ENCODE results near the gene CELSR2. TPM values are rescaled to one million over a fixed set of nuclear protein-coding genes. Genes with fewer than 3 reads are reported as not detected.
"Not testable (repeated sequence)": the region's sequence is repeated elsewhere in the genome, so short reads cannot be mapped to it uniquely, and the experiment has no call there.

Gene CELSR2
- polyA plus RNA-seq, 1 donor from 2014 or later, result 0.15 TPM

DNA sequence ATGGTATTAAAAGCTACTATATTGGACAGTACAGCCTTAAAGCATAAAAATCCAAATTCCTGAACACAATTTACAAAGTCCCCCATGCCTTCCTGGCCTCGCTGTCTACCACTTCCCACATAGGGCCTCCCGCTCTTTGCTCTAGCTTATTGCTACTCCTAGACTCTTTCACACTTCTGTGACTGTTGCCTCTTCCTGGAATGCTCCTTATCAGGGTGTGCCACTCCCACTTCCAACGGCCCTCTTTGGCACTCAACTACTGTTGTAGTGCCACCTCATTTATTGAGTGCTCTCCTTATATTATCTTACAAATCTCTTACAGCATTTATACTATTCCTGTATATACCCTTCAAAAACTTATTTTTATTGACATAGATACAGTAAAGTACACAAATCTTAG lies 30.8 kb upstream of the CELSR2 start:
- H3K4me3 Mint-ChIP-seq, result peak overlapping the region in 2 of 4 donors; percentile 6 to 85
- no peaks in the 10 kb centered on the region for H3K9me3 Mint-ChIP-seq
- no peaks in the 10 kb centered on the region for H3K27me3 Mint-ChIP-seq
- no peak overlapping the region for H3K27ac Mint-ChIP-seq
- H3K36me3 Mint-ChIP-seq, result peaks cover 8% of the 10 kb centered on the region
- H3K4me1 Mint-ChIP-seq, result peaks cover 28 to 45% (median 42%) of the 10 kb centered on the region in 3 donors

DNA sequence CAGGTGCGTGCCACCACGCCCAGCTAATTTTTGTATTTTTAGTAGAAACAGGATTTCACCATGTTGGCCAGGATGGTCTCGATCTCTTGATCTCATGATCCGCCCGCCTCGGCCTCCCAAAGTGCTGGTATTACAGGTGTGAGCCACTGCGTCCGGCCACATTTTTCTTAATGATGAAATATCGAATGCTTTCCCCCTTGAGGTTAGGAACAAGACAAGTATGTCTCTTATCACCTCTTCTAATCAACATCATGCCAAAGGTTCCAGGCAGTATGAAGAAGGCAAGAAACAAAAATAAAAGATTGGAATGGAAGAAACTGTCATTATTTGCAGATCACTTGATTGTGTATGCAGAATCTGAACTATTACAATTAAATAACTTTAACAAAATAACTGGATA lies 28.1 kb upstream of the CELSR2 start:
- H3K27ac Mint-ChIP-seq, H3K4me3 Mint-ChIP-seq, H3K9me3 Mint-ChIP-seq, H3K36me3 Mint-ChIP-seq, H3K27me3 Mint-ChIP-seq: not testable (repeated sequence)
- peaks cover 11 to 33% (median 33%) of the 10 kb centered on the region in 3 donors for H3K4me1 Mint-ChIP-seq

GRCh38 chr1:109225308-109225707 lies 24.0 kb upstream of the CELSR2 start:
- Mint-ChIP-seq H3K4me3 (no peak overlapping the region), H3K27ac (no peak overlapping the region), H3K9me3 (no peaks in the 10 kb centered on the region), H3K27me3 (no peaks in the 10 kb centered on the region), H3K36me3 (peaks cover 5% of the 10 kb centered on the region), H3K4me1 (peaks cover 9 to 22% (median 20%) of the 10 kb centered on the region in 3 donors)

- Mint-ChIP-seq H3K27me3 (no peaks in the 10 kb centered on the region), H3K27ac (peak overlapping the region in 1 of 3 donors; percentile 43), H3K9me3 (no peaks in the 10 kb centered on the region), H3K36me3 (peaks cover 7% of the 10 kb centered on the region), H3K4me3 (no peak overlapping the region), H3K4me1 (peaks cover 9 to 20% (median 17%) of the 10 kb centered on the region in 3 donors)
These were observed 23.5 kb upstream of the CELSR2 start for GRCh38 chr1:109225711-109226445.

DNA sequence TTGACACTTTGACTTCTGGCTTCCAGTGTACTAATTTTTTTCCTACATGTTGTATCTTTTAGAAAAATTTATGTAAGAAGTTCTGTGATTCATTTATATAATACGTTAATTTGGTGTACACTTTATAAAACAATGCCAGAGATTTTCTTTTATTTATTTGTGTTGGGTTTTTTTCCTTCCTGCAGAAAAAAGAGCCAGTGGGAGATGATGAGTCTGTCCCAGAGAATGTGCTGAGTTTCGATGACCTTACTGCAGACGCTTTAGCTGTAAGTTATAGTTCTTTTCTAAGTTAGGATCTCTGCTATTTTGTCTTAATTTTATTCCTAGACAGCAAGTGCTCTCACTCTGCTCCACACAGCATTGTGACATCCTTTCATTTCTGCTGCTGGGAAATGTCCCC lies 21.2 kb upstream of the CELSR2 start:
- H3K9me3 Mint-ChIP-seq, result no peaks in the 10 kb centered on the region
- peaks cover 6% of the 10 kb centered on the region for H3K36me3 Mint-ChIP-seq
- no peaks in the 10 kb centered on the region for H3K27me3 Mint-ChIP-seq
- H3K4me1 Mint-ChIP-seq, result peaks cover 5 to 12% (median 8%) of the 10 kb centered on the region in 3 donors
- H3K27ac Mint-ChIP-seq, result no peak overlapping the region
- H3K4me3 Mint-ChIP-seq, result no peak overlapping the region

DNA sequence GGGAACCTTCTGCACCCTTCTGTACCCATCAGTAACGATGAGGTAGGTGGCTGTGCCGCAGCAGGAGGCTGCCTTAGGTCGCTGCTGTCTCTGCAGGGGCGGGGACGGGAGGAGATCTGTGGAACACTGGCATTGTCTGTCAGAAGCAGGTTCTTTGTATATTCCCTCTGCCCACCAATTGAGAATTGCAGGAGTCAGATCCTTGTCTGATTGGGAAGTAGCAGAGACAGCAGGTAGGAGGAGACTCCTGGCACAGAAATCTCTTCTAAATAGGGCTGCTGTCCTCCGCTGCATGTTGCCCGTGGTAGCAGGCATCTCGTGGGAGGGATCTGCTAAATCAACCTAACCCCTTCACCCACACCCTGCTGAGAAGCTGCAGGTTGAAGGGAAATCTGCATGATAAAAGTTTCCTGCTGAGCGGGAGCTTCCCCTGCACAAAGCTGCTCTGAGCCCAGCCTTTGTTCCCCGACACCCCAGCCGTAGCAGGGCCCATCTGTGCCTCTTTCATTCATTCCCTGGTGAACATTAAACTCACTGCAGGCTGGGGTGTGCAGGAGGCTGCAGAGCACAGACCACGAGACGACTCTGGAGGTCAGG lies 19.7 kb upstream of the CELSR2 start:
- no peaks in the 10 kb centered on the region for H3K9me3 Mint-ChIP-seq
- no peak overlapping the region for H3K27ac Mint-ChIP-seq
- no peaks in the 10 kb centered on the region for H3K27me3 Mint-ChIP-seq
- H3K4me3 Mint-ChIP-seq, result peak overlapping the region in 1 of 4 donors; percentile 17
- peaks cover 6% of the 10 kb centered on the region for H3K36me3 Mint-ChIP-seq
- peaks cover 5 to 8% (median 6%) of the 10 kb centered on the region in 3 donors for H3K4me1 Mint-ChIP-seq

DNA sequence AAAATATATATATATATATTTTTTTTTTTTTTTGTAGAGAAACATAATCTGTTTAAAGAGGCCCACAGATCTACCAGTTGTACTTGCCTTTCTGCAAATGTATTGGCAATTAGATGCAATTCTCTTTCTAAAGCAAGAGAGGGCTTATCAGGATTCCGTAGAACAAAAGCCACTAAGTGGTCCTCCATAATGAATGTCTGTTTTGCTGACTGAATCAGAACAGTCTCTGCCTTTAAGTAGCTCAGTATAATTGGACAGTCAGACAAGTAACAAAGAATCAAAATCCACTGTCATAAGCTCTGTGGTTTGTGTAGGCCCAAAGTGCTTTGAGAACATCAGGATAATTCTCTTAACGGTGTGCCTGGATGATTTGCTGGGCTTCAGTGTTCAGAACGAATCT lies 18.3 kb upstream of the CELSR2 start:
- peaks cover 0 to 7% (median 0%) of the 10 kb centered on the region in 3 donors for H3K4me1 Mint-ChIP-seq
- H3K36me3 Mint-ChIP-seq, result peaks cover 9% of the 10 kb centered on the region
- H3K27me3 Mint-ChIP-seq, result no peaks in the 10 kb centered on the region
- no peaks in the 10 kb centered on the region for H3K9me3 Mint-ChIP-seq
- no peak overlapping the region for H3K27ac Mint-ChIP-seq
- no peak overlapping the region for H3K4me3 Mint-ChIP-seq

- H3K36me3 Mint-ChIP-seq, result peaks cover 5% of the 10 kb centered on the region
These were observed 14.2 kb upstream of the CELSR2 start for GRCh38 chr1:109235137-109235536.

GRCh38 chr1:109237512-109237911 lies 11.8 kb upstream of the CELSR2 start:
- H3K4me3 Mint-ChIP-seq, result peak overlapping the region in 1 of 4 donors; percentile 28
- H3K27ac Mint-ChIP-seq, result no peak overlapping the region
- H3K9me3 Mint-ChIP-seq, result no peaks in the 10 kb centered on the region
- peaks cover 0 to 9% (median 6%) of the 10 kb centered on the region in 3 donors for H3K4me1 Mint-ChIP-seq
- H3K36me3 Mint-ChIP-seq, result peaks cover 4% of the 10 kb centered on the region
- H3K27me3 Mint-ChIP-seq, result peaks cover 10% of the 10 kb centered on the region

More at GRCh38 chr1:109235137-109235536, 14.2 kb upstream of the CELSR2 start:
- Mint-ChIP-seq H3K4me1 (peaks cover 0 to 2% (median 0%) of the 10 kb centered on the region in 3 donors), H3K27me3 (no peaks in the 10 kb centered on the region), H3K9me3 (no peaks in the 10 kb centered on the region), H3K4me3 (no peak overlapping the region), H3K27ac (no peak overlapping the region)

DNA sequence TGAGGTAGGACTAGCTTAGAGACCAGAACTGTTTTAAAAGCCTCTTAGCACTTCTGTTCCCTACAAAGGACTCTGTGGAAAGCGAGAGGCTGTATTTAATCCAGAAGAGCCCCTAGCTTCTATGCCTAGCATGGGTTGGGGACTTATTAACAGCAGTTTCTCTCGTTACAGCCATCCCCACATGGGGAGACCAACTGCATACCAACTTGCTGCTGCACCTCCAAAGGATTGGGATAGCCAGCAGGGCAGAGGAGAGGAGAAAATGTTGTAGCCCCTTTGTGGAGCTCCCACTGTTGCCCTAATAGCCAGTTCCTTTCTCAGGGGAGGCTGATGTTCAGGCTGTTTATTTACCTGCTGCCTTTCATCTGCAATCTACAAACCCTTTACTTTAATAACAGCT lies 11.0 kb upstream of the CELSR2 start:
- H3K36me3 Mint-ChIP-seq, result peaks cover 4% of the 10 kb centered on the region
- peaks cover 0 to 9% (median 6%) of the 10 kb centered on the region in 3 donors for H3K4me1 Mint-ChIP-seq
- H3K27ac Mint-ChIP-seq, result peak overlapping the region in 2 of 3 donors; percentile 4 to 31
- H3K4me3 Mint-ChIP-seq, result no peak overlapping the region
- H3K9me3 Mint-ChIP-seq, result no peaks in the 10 kb centered on the region
- H3K27me3 Mint-ChIP-seq, result peaks cover 10% of the 10 kb centered on the region

DNA sequence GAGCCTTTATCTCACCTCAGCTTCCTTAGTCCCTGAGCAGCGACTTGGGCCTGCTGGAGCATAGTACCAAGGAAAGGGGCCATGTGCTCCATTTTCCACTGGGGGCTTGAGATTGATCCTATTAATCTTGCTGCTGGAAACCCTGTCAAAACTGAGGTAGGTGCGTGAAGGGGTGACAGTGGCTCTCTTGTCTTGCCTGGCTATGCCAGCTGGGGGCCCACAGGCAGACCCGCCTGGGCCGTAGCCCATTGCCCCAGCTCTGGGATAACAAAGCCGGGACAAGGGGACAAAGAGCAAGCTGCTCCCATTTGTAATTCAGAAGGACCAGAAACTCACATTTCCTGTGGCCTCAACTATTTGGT lies 10.3 kb upstream of the CELSR2 start:
- Mint-ChIP-seq H3K4me3 (no peak overlapping the region), H3K27ac (peak overlapping the region in 1 of 3 donors; percentile 4), H3K36me3 (peaks cover 4% of the 10 kb centered on the region), H3K4me1 (peaks cover 0 to 9% (median 6%) of the 10 kb centered on the region in 3 donors), H3K27me3 (peaks cover 11% of the 10 kb centered on the region), H3K9me3 (no peaks in the 10 kb centered on the region)

DNA sequence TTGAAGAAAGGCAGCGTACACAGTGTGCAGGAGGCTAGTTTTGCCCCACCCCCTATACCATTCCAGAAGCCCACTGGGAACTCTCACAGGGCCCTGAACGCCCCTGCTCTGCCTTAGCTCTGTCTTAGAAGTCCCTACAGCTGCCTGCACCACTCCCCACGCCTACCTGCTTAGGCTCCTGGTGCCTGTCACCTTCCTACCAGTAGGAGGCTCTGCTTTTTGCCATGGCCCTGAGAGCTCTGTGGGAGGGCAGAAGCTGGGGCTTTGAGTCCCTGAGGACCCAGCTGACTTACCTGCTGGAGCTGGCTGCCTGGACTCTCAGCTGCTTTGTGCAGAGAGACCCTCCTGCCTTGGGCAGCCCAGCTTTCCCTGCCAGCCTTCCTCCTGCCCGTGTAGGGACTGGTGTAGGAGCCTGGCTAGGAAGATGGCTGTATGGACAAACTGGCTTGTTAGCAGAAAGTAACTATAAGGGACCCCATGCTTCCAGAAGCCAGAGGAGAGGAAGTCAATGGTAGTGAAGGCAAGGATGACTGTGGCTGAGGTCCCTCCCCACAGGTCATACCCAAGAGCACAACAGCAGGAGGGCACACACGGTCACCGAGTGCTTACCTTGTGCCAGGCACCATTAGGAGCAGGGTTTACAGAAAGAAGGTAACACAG lies 9.8 kb upstream of the CELSR2 start:
- no peaks in the 10 kb centered on the region for H3K9me3 Mint-ChIP-seq
- no peak overlapping the region for H3K4me3 Mint-ChIP-seq
- no peak overlapping the region for H3K27ac Mint-ChIP-seq

GRCh38 chr1:109240158-109241152 lies 8.9 kb upstream of the CELSR2 start:
- peaks cover 18% of the 10 kb centered on the region for H3K27me3 Mint-ChIP-seq
- peaks cover 1% of the 10 kb centered on the region for H3K36me3 Mint-ChIP-seq
- peak overlapping the region in 1 of 4 donors; percentile 52 for H3K4me3 Mint-ChIP-seq
- no peaks in the 10 kb centered on the region for H3K9me3 Mint-ChIP-seq
- peak overlapping the region in 1 of 3 donors; percentile 46 for H3K27ac Mint-ChIP-seq
- peaks cover 0 to 9% (median 5%) of the 10 kb centered on the region in 3 donors for H3K4me1 Mint-ChIP-seq

More for the DNA sequence above, 9.8 kb upstream of the CELSR2 start:
- H3K27me3 Mint-ChIP-seq, result peaks cover 15% of the 10 kb centered on the region
- peaks cover 4% of the 10 kb centered on the region for H3K36me3 Mint-ChIP-seq
- peaks cover 0 to 9% (median 6%) of the 10 kb centered on the region in 3 donors for H3K4me1 Mint-ChIP-seq

- peaks cover 0 to 9% (median 5%) of the 10 kb centered on the region in 3 donors for H3K4me1 Mint-ChIP-seq
- H3K36me3 Mint-ChIP-seq, result no peaks in the 10 kb centered on the region
- H3K27me3 Mint-ChIP-seq, result peaks cover 19% of the 10 kb centered on the region
- H3K9me3 Mint-ChIP-seq, result no peaks in the 10 kb centered on the region
- no peak overlapping the region for H3K4me3 Mint-ChIP-seq
- H3K27ac Mint-ChIP-seq, result no peak overlapping the region
These were observed 8.0 kb upstream of the CELSR2 start for GRCh38 chr1:109241344-109241743.

Data from IgD-negative memory B cell (primary cell).